HepG2 (cell line): ENCODE data around the gene MPIG6B. TPM values are rescaled to one million over a fixed set of nuclear protein-coding genes. Genes with fewer than 3 reads are reported as not detected.
A peak's percentile ranks its signal among the peaks of the same experiment; 100 is the strongest.

ENCODE experiments used
- ATF3 ChIP-seq: sonication (generic); formaldehyde crosslinking; IDR thresholded peaks from 2 replicates; pipeline ENCODE4 v1.4.0; 2020; ENCODE audit warnings: missing genetic modification reagents
- CBX1 ChIP-seq: IDR thresholded peaks from one replicate; pipeline ENCODE4 v1.6.1; 2016; ENCODE audit warnings: antibody characterized with exemption, low read depth
- CEBPG ChIP-seq: IDR thresholded peaks from 2 replicates; pipeline ENCODE4 v1.6.1; 2016
- CREB3 ChIP-seq: sonication (generic); formaldehyde crosslinking; IDR thresholded peaks from 2 replicates; pipeline ENCODE4 v1.5.0; 2020; ENCODE audit warnings: missing genetic modification reagents
- HOXA3 ChIP-seq: sonication (generic); formaldehyde crosslinking; IDR thresholded peaks from 2 replicates; pipeline ENCODE4 v1.5.0; 2020; ENCODE audit warnings: missing genetic modification reagents
- KAT8 ChIP-seq: IDR thresholded peaks from 2 replicates; pipeline ENCODE4 v1.6.1; 2016; ENCODE audit warnings: missing genetic modification reagents, missing compliant biosample characterization
- MED8 ChIP-seq: sonication (generic); formaldehyde crosslinking; IDR thresholded peaks from 2 replicates; pipeline ENCODE4 v1.8.1; 2023; ENCODE audit warnings: mild to moderate bottlenecking, missing genetic modification reagents; ENCODE audit not compliant: insufficient replicate concordance
- NBN ChIP-seq: fragments of 450-650 bp; conservative IDR thresholded peaks from 2 replicates; pipeline ENCODE4 v1.6.1; 2017
- POLR2AphosphoS5 ChIP-seq: IDR thresholded peaks from 2 replicates; pipeline ENCODE4 v1.6.1; 2012; ENCODE audit warnings: low read depth, low read length
- RFX1 ChIP-seq: fragments of 450-650 bp; IDR thresholded peaks from 2 replicates; pipeline ENCODE4 v1.6.1; 2017
- SP2 ChIP-seq: sonication (generic); formaldehyde crosslinking; IDR thresholded peaks from 2 replicates; pipeline ENCODE4 v1.5.1; 2020; ENCODE audit warnings: mild to moderate bottlenecking, missing genetic modification reagents
- STAT6 ChIP-seq: sonication (generic); formaldehyde crosslinking; IDR thresholded peaks from 2 replicates; pipeline ENCODE4 v1.4.0; 2020; ENCODE audit warnings: missing genetic modification reagents, mild to moderate bottlenecking, borderline replicate concordance
- ZFP36L1 ChIP-seq: sonication (generic); formaldehyde crosslinking; IDR thresholded peaks from 2 replicates; pipeline ENCODE4 v1.8.0; 2022; ENCODE audit warnings: mild to moderate bottlenecking, missing genetic modification reagents, moderate library complexity
- ZNF333 ChIP-seq: sonication (generic); formaldehyde crosslinking; IDR thresholded peaks from 2 replicates; pipeline ENCODE4 v1.4.0; 2020; ENCODE audit warnings: mild to moderate bottlenecking, missing genetic modification reagents, borderline replicate concordance
- ZNF335 ChIP-seq: sonication (generic); formaldehyde crosslinking; IDR thresholded peaks from 2 replicates; pipeline ENCODE4 v1.4.0; 2020; ENCODE audit warnings: missing genetic modification reagents
- ZNF343 ChIP-seq: sonication (generic); formaldehyde crosslinking; IDR thresholded peaks from 2 replicates; pipeline ENCODE4 v1.4.0; 2020; ENCODE audit warnings: mild to moderate bottlenecking, missing genetic modification reagents
- ZNF441 ChIP-seq: sonication (generic); formaldehyde crosslinking; IDR thresholded peaks from 2 replicates; pipeline ENCODE4 v1.7.0; 2021; ENCODE audit warnings: missing genetic modification reagents, borderline replicate concordance
- ZNF556 ChIP-seq: sonication (generic); formaldehyde crosslinking; IDR thresholded peaks from 2 replicates; pipeline ENCODE4 v1.4.0; 2020; ENCODE audit warnings: mild to moderate bottlenecking, missing genetic modification reagents, borderline replicate concordance
- ZNF607 ChIP-seq: sonication (generic); formaldehyde crosslinking; IDR thresholded peaks from 2 replicates; pipeline ENCODE4 v1.5.1; 2020; ENCODE audit warnings: missing genetic modification reagents, mild to moderate bottlenecking, borderline replicate concordance
- ZNF644 ChIP-seq: IDR thresholded peaks from 2 replicates; pipeline ENCODE4 v1.6.1; 2016; ENCODE audit warnings: low read depth
- ZNF652 ChIP-seq: IDR thresholded peaks from 2 replicates; pipeline ENCODE4 v1.6.1; 2016; ENCODE audit warnings: low read depth, borderline replicate concordance
- ZNF746 ChIP-seq: sonication (generic); formaldehyde crosslinking; IDR thresholded peaks from 2 replicates; pipeline ENCODE4 v1.8.0; 2022; ENCODE audit warnings: mild to moderate bottlenecking, missing genetic modification reagents
- ZNF768 ChIP-seq: sonication (generic); formaldehyde crosslinking; IDR thresholded peaks from 2 replicates; pipeline ENCODE4 v1.4.0; 2020; ENCODE audit warnings: missing genetic modification reagents
- ZNF879 ChIP-seq: sonication (generic); formaldehyde crosslinking; IDR thresholded peaks from 2 replicates; pipeline ENCODE4 v1.8.1; 2023; ENCODE audit warnings: missing genetic modification reagents
- polyA plus RNA-seq, 8 experiments: library from polyadenylated mRNA; depleted of rRNA in 3 of 8; stranded (reverse) in 7 of 8; unstranded in 1 of 8; fragments of >200 nt; fragmentation: Illumina TruSeq in 4 of 8; extraction: Trizol in 4 of 8; gene quantifications; 2 replicates each; pipeline versions ENCODE4 v1.2.1 to v1.2.3, GENCODE V29; 2011 to 2016; ENCODE audit warnings: low read depth in 4 of 8, missing spikeins in 1 of 8, mixed read lengths in 1 of 8; ENCODE audit not compliant: insufficient read depth in 1 of 8
- total RNA-seq, 5 experiments: library from RNA; depleted of rRNA; stranded (reverse); fragments of >200 nt; fragmentation: Illumina TruSeq; extraction: Trizol; gene quantifications; 2 replicates each; pipeline ENCODE4 v1.2.3, GENCODE V29; 2016; ENCODE audit warnings: low read depth in 1 of 5
- TF ChIP-seq, protein P1 (sequence below): sonication (generic); formaldehyde crosslinking; IDR thresholded peaks from 2 replicates; pipeline ENCODE4 v1.4.0; 2020; ENCODE audit warnings: missing genetic modification reagents, borderline replicate concordance

Gene MPIG6B
- total and polyA plus RNA-seq, 2 of the 13 experiments (the other 11 are each of a cell fraction or from before 2014, with no cell fraction given): not detected

DNA sequence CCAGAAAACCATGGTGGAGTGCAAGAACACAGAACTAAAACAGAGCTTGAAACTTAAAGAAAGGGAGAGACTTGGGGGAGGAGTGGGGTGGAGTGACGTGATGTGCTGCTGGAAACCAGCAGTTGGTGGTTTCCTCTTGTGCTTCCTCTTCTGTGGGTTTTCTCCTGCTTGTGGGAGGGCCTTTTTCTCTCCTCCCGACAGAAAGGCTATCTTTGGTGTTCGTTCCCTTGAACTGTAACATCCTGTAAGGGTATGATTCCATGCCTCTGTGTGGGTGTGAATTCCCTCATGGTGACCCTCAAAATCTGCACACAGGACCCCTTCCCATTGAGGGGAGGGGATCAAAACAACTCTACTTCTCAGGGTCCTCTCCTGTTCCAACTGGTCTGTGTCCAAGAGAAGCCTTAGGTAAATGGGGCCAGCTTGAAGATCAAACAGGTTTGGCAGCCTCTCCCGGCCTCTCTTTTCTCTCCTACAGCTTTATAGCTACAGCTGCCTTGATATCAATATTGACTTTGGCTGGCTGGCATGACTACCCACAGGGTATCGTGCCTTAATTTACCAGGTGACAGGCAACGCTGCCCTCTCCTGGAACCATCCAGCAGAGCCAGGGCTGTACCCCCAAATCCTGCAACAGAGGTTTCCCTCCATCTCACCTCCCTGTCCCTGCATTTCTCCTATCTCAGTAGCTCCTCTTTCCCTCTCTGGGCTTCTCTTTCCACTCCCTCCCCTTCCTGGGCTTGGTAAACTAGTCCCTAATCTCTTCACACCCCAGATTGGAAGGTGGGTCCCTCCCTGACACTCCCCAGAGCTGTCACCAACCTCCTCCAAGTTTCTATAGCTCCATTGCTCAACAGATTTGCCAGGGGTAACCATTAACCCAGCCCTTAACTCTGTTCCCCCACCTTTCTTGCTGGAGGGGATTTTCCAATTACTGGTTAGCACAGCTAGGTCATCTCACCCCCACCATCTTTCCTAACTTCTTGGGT is 15.1 kb downstream of the MPIG6B start (continued):
- TF ChIP-seq ZFP36L1 (CRISPR knock-in tag) (peak; percentile 47; the same call in 1 of the 2 replicates), CREB3 (CRISPR knock-in tag) (no peak; the same call in 1 of the 2 replicates), ZNF644 (peak; percentile 49), STAT6 (no peak), POLR2AphosphoS5 (peak; percentile 66), SP2 (CRISPR knock-in tag) (no peak), ZNF768 (CRISPR knock-in tag) (no peak), ZNF607 (CRISPR knock-in tag) (peak; percentile 30; the same call in 1 of the 2 replicates), ZNF652 (CRISPR knock-in tag) (peak; percentile 37; the same call in 1 of the 2 replicates), ZNF879 (CRISPR knock-in tag) (no peak), ZNF343 (CRISPR knock-in tag) (no peak; the same call in 1 of the 2 replicates), CBX1 (no peak), CEBPG (CRISPR knock-in tag) (peak; percentile 98), NBN (no peak), ZNF441 (0 out of 2 replicates have a peak, but pooled peaks have one; percentile 57), ZNF335 (CRISPR knock-in tag) (no peak), KAT8 (CRISPR knock-in tag) (peak; percentile 59; the same call in 1 of the 2 replicates), HOXA3 (CRISPR knock-in tag) (peak; percentile 75), ATF3 (CRISPR knock-in tag) (peak; percentile 32; the same call in 1 of the 2 replicates), ZNF556 (CRISPR knock-in tag) (no peak), ZNF746 (peak; percentile 84), RFX1 (no peak), MED8 (CRISPR knock-in tag) (peak; percentile 44), ZNF333 (CRISPR knock-in tag) (peak; percentile 81; the same call in 1 of the 2 replicates)
- TF ChIP-seq, protein P1, sequence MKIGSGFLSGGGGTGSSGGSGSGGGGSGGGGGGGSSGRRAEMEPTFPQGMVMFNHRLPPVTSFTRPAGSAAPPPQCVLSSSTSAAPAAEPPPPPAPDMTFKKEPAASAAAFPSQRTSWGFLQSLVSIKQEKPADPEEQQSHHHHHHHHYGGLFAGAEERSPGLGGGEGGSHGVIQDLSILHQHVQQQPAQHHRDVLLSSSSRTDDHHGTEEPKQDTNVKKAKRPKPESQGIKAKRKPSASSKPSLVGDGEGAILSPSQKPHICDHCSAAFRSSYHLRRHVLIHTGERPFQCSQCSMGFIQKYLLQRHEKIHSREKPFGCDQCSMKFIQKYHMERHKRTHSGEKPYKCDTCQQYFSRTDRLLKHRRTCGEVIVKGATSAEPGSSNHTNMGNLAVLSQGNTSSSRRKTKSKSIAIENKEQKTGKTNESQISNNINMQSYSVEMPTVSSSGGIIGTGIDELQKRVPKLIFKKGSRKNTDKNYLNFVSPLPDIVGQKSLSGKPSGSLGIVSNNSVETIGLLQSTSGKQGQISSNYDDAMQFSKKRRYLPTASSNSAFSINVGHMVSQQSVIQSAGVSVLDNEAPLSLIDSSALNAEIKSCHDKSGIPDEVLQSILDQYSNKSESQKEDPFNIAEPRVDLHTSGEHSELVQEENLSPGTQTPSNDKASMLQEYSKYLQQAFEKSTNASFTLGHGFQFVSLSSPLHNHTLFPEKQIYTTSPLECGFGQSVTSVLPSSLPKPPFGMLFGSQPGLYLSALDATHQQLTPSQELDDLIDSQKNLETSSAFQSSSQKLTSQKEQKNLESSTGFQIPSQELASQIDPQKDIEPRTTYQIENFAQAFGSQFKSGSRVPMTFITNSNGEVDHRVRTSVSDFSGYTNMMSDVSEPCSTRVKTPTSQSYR (CRISPR knock-in tag): peak; percentile 70; the same call in 1 of the 2 replicates
